Mesenchymal stem cell (in vitro differentiated cells and primary cell): ENCODE results near the gene SPPL3.

Experiments
- DNase-seq: peaks from one replicate; pipeline ENCODE4 v3.0.0-alpha.2; 2013
- H2AFZ ChIP-seq: one replicate; pipeline ENCODE4 v1.6.1; 2013; ENCODE audit warnings: low read depth, mild to moderate bottlenecking, control low read depth, inconsistent platforms, low read length, moderate library complexity
- H2AK5ac ChIP-seq: 2 replicates; pipeline ENCODE4 v1.6.1; 2013; ENCODE audit warnings: low read length, moderate library complexity, mild to moderate bottlenecking, inconsistent platforms; ENCODE audit not compliant: severe bottlenecking
- H2BK120ac ChIP-seq: one replicate; pipeline ENCODE4 v1.6.1; 2013; ENCODE audit warnings: low read depth, mild to moderate bottlenecking, inconsistent platforms, low read length, moderate library complexity
- H2BK12ac ChIP-seq, 2 experiments: one replicate each; pipeline ENCODE4 v1.6.1; 2013; ENCODE audit warnings: inconsistent platforms in 2 of 2, low read length in 2 of 2, mild to moderate bottlenecking in 2 of 2, moderate library complexity in 2 of 2, control low read depth in 1 of 2
- H2BK15ac ChIP-seq: one replicate; pipeline ENCODE4 v1.6.1; 2013; ENCODE audit warnings: mild to moderate bottlenecking, low read depth, inconsistent platforms; ENCODE audit not compliant: poor library complexity, severe bottlenecking
- H2BK5ac ChIP-seq: 2 replicates; pipeline ENCODE4 v1.6.1; 2013; ENCODE audit warnings: low read depth, mild to moderate bottlenecking, low read length, control low read depth, inconsistent platforms; ENCODE audit not compliant: poor library complexity, severe bottlenecking
- H3K14ac ChIP-seq, 2 experiments: one replicate each; pipeline ENCODE4 v1.6.1; 2013; ENCODE audit warnings: inconsistent platforms in 2 of 2, low read length in 2 of 2, control low read depth in 1 of 2, mild to moderate bottlenecking in 1 of 2, moderate library complexity in 1 of 2
- H3K18ac ChIP-seq, 2 experiments: one replicate each; pipeline ENCODE4 v1.6.1; 2013; ENCODE audit warnings: inconsistent platforms in 2 of 2, low read length in 2 of 2, control low read depth in 1 of 2, low read depth in 1 of 2, mild to moderate bottlenecking in 1 of 2
- H3K23ac ChIP-seq, 2 experiments: one replicate each; pipeline ENCODE4 v1.6.1; 2013; ENCODE audit warnings: inconsistent platforms in 2 of 2, low read length in 2 of 2, mild to moderate bottlenecking in 2 of 2, moderate library complexity in 2 of 2, control low read depth in 1 of 2
- H3K27ac ChIP-seq: 2 replicates; pipeline ENCODE4 v1.5.1; 2013; ENCODE audit warnings: mild to moderate bottlenecking, moderate library complexity, low read length, control low read depth, inconsistent platforms; ENCODE audit not compliant: poor library complexity, severe bottlenecking
- H3K27me3 ChIP-seq, 2 experiments: 2 replicates each; pipeline versions ENCODE4 v1.6.1 to v1.7.0; 2013; ENCODE audit warnings: low read length in 2 of 2, mild to moderate bottlenecking in 2 of 2, moderate library complexity in 2 of 2, control low read depth in 1 of 2, inconsistent platforms in 1 of 2; ENCODE audit not compliant: control insufficient read depth in 1 of 2, insufficient read depth in 1 of 2
- H3K36me3 ChIP-seq, 2 experiments: 2 replicates each; pipeline versions ENCODE4 v1.6.1 to v1.7.0; 2013; ENCODE audit warnings: low read length in 2 of 2, control low read depth in 1 of 2, inconsistent platforms in 1 of 2, low read depth in 1 of 2, mild to moderate bottlenecking in 1 of 2; ENCODE audit not compliant: insufficient read depth in 2 of 2, control insufficient read depth in 1 of 2
- H3K4ac ChIP-seq, 2 experiments: one replicate each; pipeline ENCODE4 v1.6.1; 2013; ENCODE audit warnings: inconsistent platforms in 2 of 2, low read length in 2 of 2, mild to moderate bottlenecking in 2 of 2, moderate library complexity in 2 of 2, control low read depth in 1 of 2, low read depth in 1 of 2
- H3K4me1 ChIP-seq: 2 replicates; pipeline ENCODE4 v1.6.1; 2013; ENCODE audit warnings: low read depth, low read length, control low read depth; ENCODE audit not compliant: control insufficient read depth, insufficient read depth
- H3K4me2 ChIP-seq: 2 replicates; pipeline ENCODE4 v1.6.1; 2013; ENCODE audit warnings: low read length, mild to moderate bottlenecking, inconsistent platforms; ENCODE audit not compliant: poor library complexity, severe bottlenecking
- H3K4me3 ChIP-seq, 2 experiments: 2 replicates each; pipeline versions ENCODE4 v1.5.1 to v1.7.0; 2013; ENCODE audit warnings: low read length in 2 of 2, mild to moderate bottlenecking in 2 of 2, control low read depth in 1 of 2, low read depth in 1 of 2; ENCODE audit not compliant: insufficient read depth in 1 of 2
- H3K79me1 ChIP-seq: replicated peaks from 2 replicates; pipeline ENCODE4 v1.6.1; 2013; ENCODE audit warnings: mild to moderate bottlenecking, control low read depth, low read length, inconsistent platforms; ENCODE audit not compliant: poor library complexity, severe bottlenecking
- H3K9ac ChIP-seq: 2 replicates; pipeline ENCODE4 v1.7.0; 2013; ENCODE audit warnings: mild to moderate bottlenecking, low read length, moderate library complexity
- H3K9me3 ChIP-seq: 2 replicates; pipeline ENCODE4 v1.7.0; 2013; ENCODE audit warnings: mild to moderate bottlenecking, low read length; ENCODE audit not compliant: control insufficient read depth
- H4K8ac ChIP-seq: one replicate; pipeline ENCODE4 v1.6.1; 2013; ENCODE audit warnings: inconsistent platforms, mild to moderate bottlenecking, low read length, moderate library complexity
- H4K91ac ChIP-seq: one replicate; pipeline ENCODE4 v1.6.1; 2013; ENCODE audit warnings: mild to moderate bottlenecking, low read length, inconsistent platforms
- WGBS: methylation state at CpG from one replicate; pipeline ENCODE4 v1.1.7; 2013; ENCODE audit warnings: mixed read lengths; 5-methylcytosine and 5-hydroxymethylcytosine counted together

SPPL3 gene

GRCh38 chr12:120737557-120738251 lies 166.5 kb downstream of the SPPL3 start:
- H3K79me1 ChIP-seq: no peaks in the 10 kb centered on the region
- 87% methylated on average over 21 of the region's 25 CpGs for WGBS
- H4K8ac ChIP-seq: no peak overlapping the region
- H3K4me1 ChIP-seq: no peaks in the 10 kb centered on the region
- H2AK5ac ChIP-seq: no peak overlapping the region
- peaks cover 0 to 27% of the 10 kb centered on the region in 2 experiments for H3K36me3 ChIP-seq
- H3K27ac ChIP-seq: no peak overlapping the region
- H3K9ac ChIP-seq: no peak overlapping the region
- no peaks in the 10 kb centered on the region for H3K27me3 ChIP-seq
- no peak overlapping the region for H2BK15ac ChIP-seq
- no peak overlapping the region for H3K4me3 ChIP-seq
- no peak overlapping the region for H3K4me2 ChIP-seq
- H2AFZ ChIP-seq: no peak overlapping the region
- H3K9me3 ChIP-seq: no peaks in the 10 kb centered on the region
- H3K18ac ChIP-seq: no peak overlapping the region
- no peak overlapping the region for H3K14ac ChIP-seq
- H3K23ac ChIP-seq: no peak overlapping the region
- H2BK120ac ChIP-seq: no peak overlapping the region
- H2BK5ac ChIP-seq: no peak overlapping the region
- DNase-seq: peak; percentile 22
- no peak overlapping the region for H2BK12ac ChIP-seq
- H4K91ac ChIP-seq: no peak overlapping the region
- no peak overlapping the region for H3K4ac ChIP-seq

- no peak overlapping the region for H2AFZ ChIP-seq
- H3K4me1 ChIP-seq: no peaks in the 10 kb centered on the region
- no peak overlapping the region for H2BK15ac ChIP-seq
- H3K9me3 ChIP-seq: no peaks in the 10 kb centered on the region
- no peak overlapping the region for H3K14ac ChIP-seq
- no peak for DNase-seq
- peak overlapping the region; percentile 78 for H4K91ac ChIP-seq
- H3K27me3 ChIP-seq: no peaks in the 10 kb centered on the region
- no peak overlapping the region for H3K4me3 ChIP-seq
- no peak overlapping the region for H3K23ac ChIP-seq
- H2AK5ac ChIP-seq: no peak overlapping the region
- WGBS: 92% methylated on average over 38 of the region's 38 CpGs
- H3K4me2 ChIP-seq: no peak overlapping the region
- peaks cover 0 to 26% of the 10 kb centered on the region in 2 experiments for H3K36me3 ChIP-seq
- H2BK5ac ChIP-seq: no peak overlapping the region
- no peak overlapping the region for H3K18ac ChIP-seq
- no peak overlapping the region for H3K27ac ChIP-seq
- peak overlapping the region in 1 of 2 experiments; percentile 5 for H3K4ac ChIP-seq
- H3K9ac ChIP-seq: no peak overlapping the region
- no peak overlapping the region for H4K8ac ChIP-seq
- H3K79me1 ChIP-seq: no peaks in the 10 kb centered on the region
- no peak overlapping the region for H2BK12ac ChIP-seq
- no peak overlapping the region for H2BK120ac ChIP-seq
Measured at GRCh38 chr12:120736404-120737331, 167.5 kb downstream of the SPPL3 start.

- Histone ChIP-seq H2BK15ac (no peak overlapping the region), H3K79me1 (no peaks in the 10 kb centered on the region), H3K14ac (no peak overlapping the region), H3K18ac (no peak overlapping the region), H3K27me3 (no peaks in the 10 kb centered on the region), H3K4me3 (no peak overlapping the region), H2AFZ (no peak overlapping the region), H2AK5ac (no peak overlapping the region), H3K4me2 (no peak overlapping the region), H4K8ac (no peak overlapping the region), H2BK120ac (no peak overlapping the region), H3K4ac (no peak overlapping the region), H4K91ac (no peak overlapping the region), H2BK5ac (no peak overlapping the region), H3K9ac (no peak overlapping the region), H3K36me3 (peaks cover 8 to 22% of the 10 kb centered on the region in 2 experiments), H3K27ac (no peak overlapping the region), H3K4me1 (no peaks in the 10 kb centered on the region), H3K23ac (no peak overlapping the region), H3K9me3 (no peaks in the 10 kb centered on the region), H2BK12ac (no peak overlapping the region)
- WGBS: 88% methylated on average over 1 of the region's 3 CpGs
- DNase-seq: no peak
Measured at GRCh38 chr12:120735181-120735580, 169.0 kb downstream of the SPPL3 start.

- Histone ChIP-seq H3K4me3 (no peak overlapping the region), H3K18ac (no peak overlapping the region), H3K4me1 (no peaks in the 10 kb centered on the region), H3K23ac (no peak overlapping the region), H2BK12ac (no peak overlapping the region), H3K14ac (no peak overlapping the region), H3K4ac (no peak overlapping the region), H3K36me3 (peaks cover 14 to 26% of the 10 kb centered on the region in 2 experiments), H2AFZ (no peak overlapping the region), H3K27me3 (no peaks in the 10 kb centered on the region), H3K9me3 (no peaks in the 10 kb centered on the region), H3K79me1 (no peaks in the 10 kb centered on the region), H2BK120ac (no peak overlapping the region), H4K8ac (no peak overlapping the region), H2BK5ac (no peak overlapping the region), H3K9ac (no peak overlapping the region), H3K4me2 (no peak overlapping the region), H2BK15ac (no peak overlapping the region), H3K27ac (no peak overlapping the region), H2AK5ac (no peak overlapping the region), H4K91ac (no peak overlapping the region)
- DNase-seq: no peak
- WGBS: 95% methylated on average over 10 of the region's 10 CpGs
Measured at GRCh38 chr12:120734210-120734609, 169.9 kb downstream of the SPPL3 start.
